Mesenteric fat pad (tissue), 1 donor: ENCODE results near the gene WDR74. TPM values are rescaled to one million over a fixed set of nuclear protein-coding genes. Genes with fewer than 3 reads are reported as not detected.
"Not testable (repeated sequence)": the region's sequence is repeated elsewhere in the genome, so short reads cannot be mapped to it uniquely, and the experiment has no call there.

Source experiments
- DNase-seq: peaks from one replicate; pipeline ENCODE4 v3.0.0-alpha.2; 2020; ENCODE audit warnings: low spot score
- total RNA-seq: library from RNA; stranded (reverse); fragmentation: NEBNext Ultra II Directional; extraction: Animal tissue kit (Norgen Biotek cat#: 25700); gene quantifications from one replicate; pipeline ENCODE4 v1.2.1, GENCODE V29; 2021
- donor health status: DM: yes; HTN: yes; CAD: no.

Gene WDR74
- total RNA-seq, 1 donor from 2014 or later, result 50.9 TPM

DNA sequence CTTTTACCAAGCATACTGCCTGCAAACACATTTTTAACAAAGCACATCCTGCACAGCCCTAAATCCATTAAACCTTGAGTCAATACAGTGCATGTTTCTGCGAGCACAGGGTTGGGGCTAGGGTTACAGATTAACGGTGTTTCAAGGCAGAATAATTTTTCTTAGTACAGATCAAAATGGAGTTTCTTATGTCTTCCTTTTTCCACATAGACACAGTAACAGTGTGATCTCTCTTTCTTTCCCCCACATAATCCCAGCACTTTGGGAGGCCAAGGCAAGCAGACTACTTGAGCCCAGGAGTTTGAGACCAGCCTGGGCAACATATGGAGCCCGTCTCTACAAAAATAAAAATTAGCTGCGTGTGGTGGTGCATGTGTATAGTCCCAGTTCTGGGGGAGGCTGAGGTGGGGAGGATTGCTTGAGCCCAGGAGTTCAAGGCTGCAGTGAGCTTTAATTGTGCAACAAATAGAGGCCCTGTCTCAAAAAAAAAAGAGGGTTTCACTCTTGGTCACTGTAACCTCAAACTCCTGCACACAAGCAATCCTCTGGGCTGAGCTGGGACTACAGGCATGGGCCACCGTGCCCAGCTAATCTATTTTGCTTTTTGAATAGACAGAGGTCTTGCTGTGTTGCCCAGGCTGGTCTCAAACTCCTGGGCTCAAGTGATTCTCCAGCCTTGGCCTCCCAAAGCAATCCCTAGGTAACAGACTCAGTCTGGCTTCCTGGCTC, 21.6 kb upstream of the WDR74 start:
- no peak for DNase-seq

GRCh38 chr11:62859281-62859703, 19.9 kb upstream of the WDR74 start:
- not testable (repeated sequence) for DNase-seq

DNA sequence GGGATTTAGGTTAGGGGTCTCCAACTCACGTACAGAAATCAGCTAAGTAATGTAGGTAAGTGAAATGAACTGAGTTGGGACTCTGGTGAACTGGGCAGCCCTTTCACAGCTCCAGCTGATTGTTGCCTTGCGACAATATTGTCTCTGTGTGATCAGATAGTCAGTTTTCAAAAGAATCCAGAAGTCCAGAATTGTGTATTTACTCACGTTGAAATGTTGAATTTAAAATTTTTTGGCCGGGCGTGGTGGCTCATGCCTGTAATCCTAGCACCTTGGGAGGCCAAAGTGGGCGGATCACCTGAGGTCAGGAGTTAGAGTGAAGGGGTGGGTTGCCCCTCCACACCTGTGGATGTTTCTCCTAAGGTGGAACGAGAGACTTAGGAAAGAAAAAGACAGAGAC, 18.8 kb upstream of the WDR74 start:
- no peak for DNase-seq

- DNase-seq, result no peak
Observed at GRCh38 chr11:62857541-62857982, 18.2 kb upstream of the WDR74 start.

DNA sequence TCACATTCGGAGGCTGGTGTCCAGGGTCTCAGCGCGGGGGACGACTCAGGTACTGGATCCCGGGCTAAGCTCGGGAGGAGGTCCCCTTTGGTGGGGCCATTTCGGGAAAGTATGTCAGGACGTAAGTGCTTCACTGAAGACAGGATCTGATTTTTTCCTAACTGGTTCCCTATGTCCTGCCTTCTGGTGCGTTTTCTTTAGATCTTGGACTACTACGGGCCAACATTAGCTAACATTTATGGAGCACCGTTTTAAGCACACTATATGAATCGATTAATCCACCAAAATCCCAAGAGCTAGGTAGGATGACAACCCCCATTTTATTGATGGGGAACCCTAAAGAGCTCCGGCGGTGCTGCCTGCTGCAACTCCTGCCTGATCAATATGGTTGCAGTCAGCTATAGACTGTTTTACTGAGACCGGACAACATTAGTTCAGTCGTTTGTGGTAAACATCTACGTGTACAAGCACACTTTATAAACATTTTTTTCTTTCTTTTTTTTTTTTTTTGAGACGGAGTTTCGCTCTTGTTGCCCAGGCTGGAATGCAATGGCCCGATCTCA, 17.0 kb upstream of the WDR74 start:
- DNase-seq, result no peak

DNA sequence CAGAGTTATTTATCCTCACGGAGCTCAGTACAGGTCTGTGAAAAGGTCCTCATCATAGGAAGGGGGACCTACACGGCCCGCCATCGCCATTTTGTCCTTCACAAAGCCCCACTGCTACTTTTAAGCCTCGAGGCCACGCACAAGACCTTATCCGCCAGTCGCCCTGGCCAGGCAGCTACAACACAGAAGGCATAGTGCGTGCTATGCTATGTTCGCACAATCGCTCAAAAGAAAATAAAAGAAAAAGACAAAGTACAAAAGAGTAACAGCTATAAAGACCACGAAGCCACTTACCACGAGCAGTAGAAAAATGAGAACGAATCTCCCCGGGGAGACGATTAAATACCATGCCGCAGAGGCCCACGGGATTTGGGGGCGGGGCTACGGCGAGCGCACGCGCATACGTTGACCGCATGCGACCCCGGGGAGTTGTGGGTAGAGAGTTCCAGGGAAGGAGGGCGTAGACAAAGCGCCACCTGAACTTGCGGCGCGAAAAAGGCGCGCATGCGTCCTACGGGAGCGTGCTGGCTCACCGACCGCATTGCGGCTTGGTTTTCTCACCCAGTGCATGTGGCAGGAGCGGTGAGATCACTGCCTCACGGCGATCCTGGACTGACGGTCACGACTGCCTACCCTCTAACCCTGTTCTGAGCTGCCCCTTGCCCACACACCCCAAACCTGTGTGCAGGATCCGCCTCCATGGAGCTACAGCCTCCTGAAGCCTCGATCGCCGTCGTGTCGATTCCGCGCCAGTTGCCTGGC, 16.4 kb upstream of the WDR74 start:
- DNase-seq, result peak; percentile 98

GRCh38 chr11:62854825-62855570, 15.6 kb upstream of the WDR74 start:
- DNase-seq, result no peak

DNA sequence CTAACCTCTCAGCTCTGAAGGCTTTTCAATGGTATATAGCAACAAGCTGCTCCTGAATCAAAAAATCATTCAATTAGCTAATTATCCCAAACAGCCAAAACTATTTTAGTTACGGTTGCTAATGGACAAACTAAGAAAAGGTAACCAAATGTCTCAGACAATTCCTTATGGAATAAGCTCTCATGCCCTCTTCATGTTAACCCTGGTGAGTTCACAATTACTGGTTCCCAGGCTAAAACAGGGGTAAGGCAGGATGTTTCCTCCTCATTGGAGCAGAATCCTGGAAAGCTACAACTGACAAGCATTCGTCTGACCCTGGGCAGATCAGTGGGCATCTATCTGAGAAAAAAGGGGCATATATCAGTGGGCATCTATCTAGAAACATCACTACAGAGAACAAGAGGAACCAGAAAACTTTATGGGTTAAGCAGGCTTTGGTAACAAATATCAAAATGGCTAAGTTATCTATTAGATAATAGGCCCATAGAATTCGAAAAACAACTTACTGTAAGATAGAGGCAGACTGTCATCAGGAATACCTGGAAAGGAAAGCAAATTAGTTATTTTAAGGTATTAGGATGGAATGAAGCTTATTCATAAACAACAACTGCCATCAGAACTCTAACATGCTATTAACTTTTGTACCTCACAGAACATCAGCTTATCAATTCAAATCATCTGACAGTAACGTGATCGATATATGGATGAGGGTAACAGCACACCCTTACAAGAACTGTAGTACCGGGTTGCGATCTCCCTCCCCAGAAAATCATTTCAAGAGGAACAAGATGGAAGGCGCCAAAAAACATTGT, 14.8 kb upstream of the WDR74 start:
- no peak for DNase-seq

- no peak for DNase-seq
Observed at GRCh38 chr11:62853279-62853965, 14.0 kb upstream of the WDR74 start.

- DNase-seq, result no peak
Observed at GRCh38 chr11:62852523-62853188, 13.3 kb upstream of the WDR74 start.

GRCh38 chr11:62851807-62852522, 12.6 kb upstream of the WDR74 start:
- DNase-seq, result no peak

DNA sequence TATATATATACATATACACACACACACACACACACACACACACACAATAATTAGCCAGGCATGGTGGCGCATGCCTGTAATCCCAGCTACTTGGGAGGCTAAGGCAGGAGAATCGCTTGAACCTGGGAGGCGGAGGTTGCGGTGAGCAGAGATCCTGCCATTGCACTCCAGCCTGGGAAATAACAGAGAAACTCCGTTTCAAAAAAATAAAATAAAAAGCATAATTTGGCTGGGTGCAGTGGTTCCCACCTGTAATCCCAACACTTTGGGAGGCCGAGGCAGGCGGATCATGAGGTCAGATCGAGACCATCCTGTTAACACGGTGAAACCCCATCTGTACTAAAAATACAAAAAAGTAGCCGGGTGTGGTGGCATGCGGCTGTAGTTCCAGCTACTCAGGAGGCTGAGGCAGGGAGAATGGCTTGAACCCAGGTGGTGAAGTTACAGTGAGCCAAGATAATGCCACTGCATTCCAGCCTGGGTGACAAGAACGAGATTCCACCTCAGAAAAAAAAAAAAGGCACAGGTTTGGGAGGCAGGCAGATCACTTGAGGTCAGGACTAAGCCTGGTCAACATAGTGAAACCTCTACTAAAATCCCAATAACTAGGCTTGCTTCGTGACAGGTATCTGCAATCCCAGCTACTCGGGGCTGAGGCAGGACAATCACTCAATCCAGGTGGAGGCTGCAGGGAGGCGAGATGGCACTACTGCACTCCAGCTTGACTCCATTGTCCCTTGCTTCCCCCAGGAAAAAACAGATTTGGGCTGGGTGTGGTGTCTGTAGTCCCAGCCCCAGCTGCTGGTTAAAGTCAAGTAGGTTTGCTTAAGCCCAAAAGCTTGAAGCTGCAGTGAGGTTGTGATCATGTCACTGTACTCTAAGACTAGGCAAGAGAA, 11.8 kb upstream of the WDR74 start:
- DNase-seq, result no peak

GRCh38 chr11:62847767-62848314, 8.5 kb upstream of the WDR74 start:
- no peak for DNase-seq

DNA sequence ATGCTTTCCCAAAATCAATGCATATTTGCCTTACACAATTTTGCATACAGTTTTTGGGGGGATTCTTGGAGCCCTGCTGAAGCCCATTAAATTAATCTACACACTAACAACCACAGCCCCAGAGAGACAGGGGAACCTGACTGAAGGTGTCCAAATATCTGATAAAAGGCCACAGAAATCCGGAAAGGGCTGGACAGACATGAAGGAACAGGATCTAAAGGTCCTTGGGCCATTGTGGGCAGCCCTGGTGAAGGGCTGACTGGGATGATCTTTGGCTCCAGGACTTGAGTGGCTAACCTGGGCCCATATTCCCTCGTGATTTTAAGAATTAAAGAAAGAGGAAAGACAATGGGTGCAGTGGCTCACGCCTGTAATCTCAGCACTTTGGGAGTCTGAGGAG, 6.8 kb upstream of the WDR74 start:
- DNase-seq, result no peak

DNA sequence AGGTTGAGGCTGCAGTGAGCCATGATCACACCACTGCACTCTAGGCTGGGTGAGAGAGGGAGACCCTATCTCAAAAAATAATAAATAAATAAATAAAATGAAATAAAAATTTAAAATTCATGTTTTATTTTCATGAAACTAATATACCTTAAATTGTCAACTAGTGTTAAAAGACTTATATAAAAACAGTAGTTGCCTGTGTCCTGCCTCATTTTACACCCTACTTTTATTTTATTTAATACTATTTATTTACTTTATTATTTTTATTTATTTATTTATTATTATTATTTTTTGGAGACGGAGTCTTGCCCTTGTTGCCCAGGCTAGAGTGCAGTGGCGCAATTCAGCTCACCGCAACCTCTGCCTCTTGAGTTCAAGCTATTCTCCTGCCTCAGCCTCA, 4.8 kb upstream of the WDR74 start:
- no peak for DNase-seq

DNA sequence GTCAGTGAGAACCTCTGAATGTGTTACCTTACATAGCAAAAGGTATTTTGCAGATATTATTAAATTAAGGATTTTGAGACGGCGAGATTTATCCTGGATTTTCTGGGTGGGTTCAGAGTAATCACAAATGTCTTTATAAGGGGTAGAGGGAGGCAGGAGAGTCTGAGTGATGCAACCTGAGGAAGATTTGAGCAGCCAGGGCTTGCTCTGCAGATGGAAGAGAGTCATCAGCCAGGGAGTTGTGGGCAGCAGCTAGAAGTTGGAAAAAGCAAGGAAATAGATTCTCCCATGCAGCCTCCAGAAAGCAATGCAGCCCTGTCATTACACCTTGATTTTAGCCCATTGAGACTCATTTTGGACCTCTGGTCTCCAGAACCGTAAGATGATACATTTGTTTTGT, 4.1 kb upstream of the WDR74 start:
- no peak for DNase-seq

- not testable (repeated sequence) for DNase-seq
Observed at GRCh38 chr11:62842891-62843290, 3.5 kb upstream of the WDR74 start.
